Embryonic facial prominence (tissue), 1 donor: ENCODE data around the gene SMIM11.
A peak's percentile ranks its signal among the peaks of the same experiment; 100 is the strongest.
"Not testable (repeated sequence)": the region's sequence is repeated elsewhere in the genome, so short reads cannot be mapped to it uniquely, and the experiment has no call there.

Source experiments
- DNase-seq: peaks from one replicate; pipeline ENCODE4 v3.0.0-alpha.2; 2016; ENCODE audit errors: extremely low spot score

Gene SMIM11

GRCh38 chr21:34354836-34355235, 20.5 kb upstream of the SMIM11 start:
- DNase-seq, result no peak

GRCh38 chr21:34355570-34355969, 19.7 kb upstream of the SMIM11 start:
- no peak for DNase-seq

GRCh38 chr21:34357889-34358288, 17.4 kb upstream of the SMIM11 start:
- DNase-seq, result no peak

- no peak for DNase-seq
Measured at GRCh38 chr21:34358866-34359265, 16.4 kb upstream of the SMIM11 start.

- DNase-seq, result no peak
Measured at GRCh38 chr21:34360488-34361241, 14.6 kb upstream of the SMIM11 start.

GRCh38 chr21:34362136-34362444, 13.2 kb upstream of the SMIM11 start:
- DNase-seq, result no peak

- DNase-seq, result no peak
Measured at GRCh38 chr21:34362670-34363069, 12.6 kb upstream of the SMIM11 start.

GRCh38 chr21:34363733-34364132, 11.6 kb upstream of the SMIM11 start, which contains the start of gene KCNE2:
KCNE2 (plus strand) TSS chr21:34364006; CDS start chr21:34370479, 6,473 bp downstream.
- no peak for DNase-seq

- DNase-seq, result no peak
Measured at GRCh38 chr21:34364921-34365320, 10.4 kb upstream of the SMIM11 start.

GRCh38 chr21:34365809-34366208, 9.5 kb upstream of the SMIM11 start:
- DNase-seq, result no peak

GRCh38 chr21:34367320-34367935, 7.9 kb upstream of the SMIM11 start:
- peak; percentile 61 for DNase-seq

- DNase-seq, result no peak
Measured at GRCh38 chr21:34369741-34370140, 5.6 kb upstream of the SMIM11 start.

GRCh38 chr21:34372321-34372720, 3.0 kb upstream of the SMIM11 start:
- DNase-seq, result no peak

GRCh38 chr21:34374462-34374861, 845 bp upstream of the SMIM11 start:
- not testable (repeated sequence) for DNase-seq

GRCh38 chr21:34375619-34375972, 289 bp downstream of the SMIM11 start:
- not testable (repeated sequence) for DNase-seq

- DNase-seq, result not testable (repeated sequence)
Measured at GRCh38 chr21:34383138-34383537, 7.8 kb downstream of the SMIM11 start.

GRCh38 chr21:34383724-34384415, 8.6 kb downstream of the SMIM11 start:
- not testable (repeated sequence) for DNase-seq

GRCh38 chr21:34400522-34400921, 25.2 kb downstream of the SMIM11 start:
- DNase-seq, result not testable (repeated sequence)

GRCh38 chr21:34404742-34405141, 29.4 kb downstream of the SMIM11 start:
- not testable (repeated sequence) for DNase-seq

- DNase-seq, result not testable (repeated sequence)
Measured at GRCh38 chr21:34405686-34406085, 30.4 kb downstream of the SMIM11 start.

GRCh38 chr21:34406102-34406501, 30.8 kb downstream of the SMIM11 start:
- DNase-seq, result not testable (repeated sequence)

GRCh38 chr21:34406676-34407075, 31.4 kb downstream of the SMIM11 start:
- DNase-seq, result not testable (repeated sequence)

- DNase-seq, result not testable (repeated sequence)
Measured at GRCh38 chr21:34407294-34407693, 32.0 kb downstream of the SMIM11 start.
